Natural killer cell (primary cell): Measurements from ENCODE around the gene RBM20. TPM values are rescaled to one million over a fixed set of nuclear protein-coding genes. Genes with fewer than 3 reads are reported as not detected.

Experiments
- ATAC-seq, 3 donors: fragments of 150-1000 bp in 2 of 3; fragments of 200-7000 bp in 1 of 3; cut with Tn5 transposase; 1 replicate in 1 of 3; 2 replicates in 2 of 3; pipeline ENCODE4 v1.10.0; 2021; ENCODE audit warnings: mild to moderate bottlenecking in 2 of 3, moderate library complexity in 2 of 3
- DNase-seq, 2 donors: peaks; one replicate each; pipeline versions ENCODE4 v3.0.0 to v3.0.0-alpha.2; 2013 to 2021; ENCODE audit warnings: mixed read lengths in 1 of 2
- H3K27ac ChIP-seq: one replicate; pipeline ENCODE4 v1.5.1; 2013; ENCODE audit warnings: mild to moderate bottlenecking, low read length
- H3K27me3 ChIP-seq: one replicate; pipeline ENCODE4 v1.6.1; 2013; ENCODE audit warnings: low read length; ENCODE audit not compliant: control insufficient read depth, insufficient read depth
- H3K36me3 ChIP-seq: one replicate; pipeline ENCODE4 v1.6.1; 2013; ENCODE audit warnings: low read length; ENCODE audit not compliant: control insufficient read depth, insufficient read depth
- H3K4me1 ChIP-seq: one replicate; pipeline ENCODE4 v1.6.1; 2013; ENCODE audit warnings: low read length; ENCODE audit not compliant: control insufficient read depth, insufficient read depth
- H3K4me3 ChIP-seq: one replicate; pipeline ENCODE4 v1.5.1; 2013; ENCODE audit warnings: low read length
- H3K9me3 ChIP-seq: one replicate; pipeline ENCODE4 v1.6.1; 2013; ENCODE audit warnings: low read length; ENCODE audit not compliant: control insufficient read depth, insufficient read depth
- H3K27ac Mint-ChIP-seq, 2 donors: one replicate each; pipeline ENCODE4 v1.8.0; 2022; ENCODE audit warnings: mild to moderate bottlenecking in 2 of 2, mixed read lengths in 2 of 2, moderate library complexity in 1 of 2
- H3K27me3 Mint-ChIP-seq, 2 donors: one replicate each; pipeline ENCODE4 v1.8.0; 2022; ENCODE audit warnings: low read depth in 2 of 2, mixed read lengths in 2 of 2
- H3K36me3 Mint-ChIP-seq: one replicate; pipeline ENCODE4 v1.8.0; 2022; ENCODE audit warnings: mixed read lengths
- H3K4me1 Mint-ChIP-seq, 2 donors: one replicate each; pipeline ENCODE4 v1.8.0; 2022; ENCODE audit warnings: mixed read lengths in 2 of 2
- H3K4me3 Mint-ChIP-seq: one replicate; pipeline ENCODE4 v1.8.0; 2022; ENCODE audit warnings: mild to moderate bottlenecking, moderate library complexity, mixed read lengths
- H3K9me3 Mint-ChIP-seq, 2 donors: one replicate each; pipeline ENCODE4 v1.8.0; 2022; ENCODE audit warnings: mixed read lengths in 2 of 2
- CTCF ChIP-seq: fragments of 200-600 bp; IDR thresholded peaks from one replicate; pipeline ENCODE4 v1.8.0; 2022; ENCODE audit warnings: antibody characterized with exemption
- WGBS: methylation state at CpG from one replicate; pipeline ENCODE4 v1.1.7; 2013; ENCODE audit warnings: missing lambda C conversion rate; ENCODE audit not compliant: insufficient coverage; 5-methylcytosine and 5-hydroxymethylcytosine counted together
- intact Hi-C: fragments of 100-400 bp; cut with micrococcal nuclease; formaldehyde crosslinking; loops from one replicate; pipeline ENCODE4 v1.14.2; 2022
- total RNA-seq, 4 donors: library from RNA; stranded (reverse); fragments of 120-200 nt in 1 of 4; gene quantifications; one replicate each; pipeline versions ENCODE4 v1.2.3 to v1.2.4, GENCODE V29; 2013 to 2022

The RBM20 gene
- total RNA-seq, 3 donors from 2014 or later (not counting 1 experiment from before 2014, with no cell fraction given), result 0.35 TPM; not detected in 2

GRCh38 chr10:110808615-110809014 lies 164.5 kb downstream of the RBM20 start:
- H3K27ac ChIP-seq, result no peak overlapping the region
- H3K36me3 ChIP-seq, result no peaks in the 10 kb centered on the region
- 78% methylated on average over 4 of the region's 5 CpGs for WGBS
- no peaks in the 10 kb centered on the region for H3K9me3 ChIP-seq
- H3K36me3 Mint-ChIP-seq, result no peaks in the 10 kb centered on the region
- no peak overlapping the region for H3K4me3 ChIP-seq
- H3K27me3 ChIP-seq, result no peaks in the 10 kb centered on the region
- no peak for TF ChIP-seq CTCF
- H3K27me3 Mint-ChIP-seq, result peaks cover 0 to 5% of the 10 kb centered on the region in 2 donors
- intact Hi-C loops, result no loop called here
- H3K4me1 ChIP-seq, result peaks cover 10% of the 10 kb centered on the region
- no peak for ATAC-seq
- H3K9me3 Mint-ChIP-seq, result no peaks in the 10 kb centered on the region
- H3K27ac Mint-ChIP-seq, result no peak overlapping the region
- no peak for DNase-seq
- peaks cover 9 to 10% of the 10 kb centered on the region in 2 donors for H3K4me1 Mint-ChIP-seq
- H3K4me3 Mint-ChIP-seq, result no peak overlapping the region

DNA sequence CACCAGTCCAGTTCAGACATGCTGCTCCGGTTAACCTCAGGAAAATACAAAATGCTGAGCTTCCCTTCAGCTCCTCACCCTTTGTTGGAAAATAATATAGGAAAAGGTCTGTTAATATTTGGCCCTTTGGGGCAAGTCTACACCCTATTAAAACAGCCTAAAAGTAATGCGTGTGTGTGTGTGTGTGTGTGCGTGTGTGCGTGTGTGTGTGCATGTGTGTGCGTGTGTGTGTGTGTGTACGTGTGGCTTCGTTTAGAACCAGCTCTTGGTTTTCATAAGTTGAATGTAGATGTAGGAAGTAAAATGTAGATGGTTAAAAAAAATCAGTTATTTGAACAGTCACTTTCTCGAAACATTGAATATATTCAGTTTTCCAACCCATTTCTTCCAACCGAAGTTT lies 166.5 kb downstream of the RBM20 start:
- Mint-ChIP-seq H3K27ac (no peak overlapping the region), H3K9me3 (no peaks in the 10 kb centered on the region), H3K36me3 (no peaks in the 10 kb centered on the region), H3K4me3 (no peak overlapping the region), H3K4me1 (peaks cover 0 to 5% of the 10 kb centered on the region in 2 donors), H3K27me3 (no peaks in the 10 kb centered on the region)
- TF ChIP-seq CTCF, result no peak
- Histone ChIP-seq H3K36me3 (no peaks in the 10 kb centered on the region), H3K27ac (no peak overlapping the region), H3K27me3 (no peaks in the 10 kb centered on the region), H3K9me3 (no peaks in the 10 kb centered on the region), H3K4me3 (no peak overlapping the region), H3K4me1 (no peaks in the 10 kb centered on the region)
- 94% methylated on average over 8 of the region's 9 CpGs for WGBS
- DNase-seq (no peak), ATAC-seq (no peak)
- intact Hi-C loops, result no loop called here

DNA sequence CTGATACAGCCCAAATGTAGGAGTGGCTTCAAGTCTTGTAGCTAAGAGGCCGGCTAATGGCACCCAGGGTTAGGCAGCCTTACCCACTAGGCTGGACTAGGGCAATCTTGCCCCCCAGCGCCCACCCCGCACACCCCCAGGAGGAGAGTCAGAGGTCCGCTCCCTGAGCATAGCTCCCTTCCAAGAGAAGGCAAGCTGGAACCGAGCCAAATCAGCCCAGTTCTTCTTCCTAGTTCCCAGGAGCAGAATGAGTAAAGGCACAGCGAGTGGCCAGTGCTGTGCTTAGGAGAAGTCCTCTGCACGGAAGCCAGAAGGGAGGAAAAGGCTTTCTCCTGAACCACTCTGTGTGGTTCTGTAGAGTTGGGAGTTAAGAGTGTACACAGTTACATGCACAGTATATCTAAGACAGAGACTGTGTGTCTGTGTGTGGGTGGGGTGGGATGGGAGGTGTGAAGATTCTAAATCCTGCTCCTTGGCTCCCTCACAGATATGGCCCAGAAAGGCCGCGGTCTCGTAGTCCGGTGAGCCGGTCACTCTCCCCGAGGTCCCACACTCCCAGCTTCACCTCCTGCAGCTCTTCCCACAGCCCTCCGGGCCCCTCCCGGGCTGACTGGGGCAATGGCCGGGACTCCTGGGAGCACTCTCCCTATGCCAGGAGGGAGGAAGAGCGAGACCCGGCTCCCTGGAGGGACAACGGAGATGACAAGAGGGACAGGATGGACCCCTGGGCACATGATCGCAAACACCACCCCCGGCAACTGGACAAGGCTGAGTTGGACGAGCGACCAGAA lies 167.8 kb downstream of the RBM20 start:
- Mint-ChIP-seq H3K36me3 (no peaks in the 10 kb centered on the region), H3K9me3 (no peaks in the 10 kb centered on the region), H3K4me3 (no peak overlapping the region), H3K27ac (no peak overlapping the region), H3K27me3 (peaks cover 0 to 2% of the 10 kb centered on the region in 2 donors), H3K4me1 (peaks cover 6 to 18% of the 10 kb centered on the region in 2 donors)
- WGBS, result 96% methylated on average over 23 of the region's 23 CpGs
- DNase-seq (no peak), ATAC-seq (no peak)
- Histone ChIP-seq H3K27me3 (no peaks in the 10 kb centered on the region), H3K9me3 (no peaks in the 10 kb centered on the region), H3K4me3 (no peak overlapping the region), H3K27ac (no peak overlapping the region), H3K4me1 (peaks cover 9% of the 10 kb centered on the region), H3K36me3 (no peaks in the 10 kb centered on the region)
- intact Hi-C loops, result no loop called here
- no peak for TF ChIP-seq CTCF

DNA sequence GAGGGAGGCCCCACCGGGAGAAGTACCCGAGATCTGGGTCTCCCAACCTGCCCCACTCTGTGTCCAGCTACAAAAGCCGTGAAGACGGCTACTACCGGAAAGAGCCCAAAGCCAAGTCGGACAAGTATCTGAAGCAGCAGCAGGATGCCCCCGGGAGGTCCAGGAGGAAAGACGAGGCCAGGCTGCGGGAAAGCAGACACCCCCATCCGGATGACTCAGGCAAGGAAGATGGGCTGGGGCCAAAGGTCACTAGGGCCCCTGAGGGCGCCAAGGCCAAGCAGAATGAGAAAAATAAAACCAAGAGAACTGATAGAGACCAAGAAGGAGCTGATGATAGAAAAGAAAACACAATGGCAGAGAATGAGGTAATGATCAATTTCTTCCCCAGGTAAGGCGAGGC lies 168.4 kb downstream of the RBM20 start:
- no peak for TF ChIP-seq CTCF
- Mint-ChIP-seq H3K27me3 (peaks cover 0 to 2% of the 10 kb centered on the region in 2 donors), H3K4me1 (peaks cover 6 to 19% of the 10 kb centered on the region in 2 donors), H3K9me3 (no peaks in the 10 kb centered on the region), H3K36me3 (no peaks in the 10 kb centered on the region), H3K4me3 (no peak overlapping the region), H3K27ac (no peak overlapping the region)
- Histone ChIP-seq H3K27me3 (no peaks in the 10 kb centered on the region), H3K4me1 (peaks cover 9% of the 10 kb centered on the region), H3K4me3 (no peak overlapping the region), H3K27ac (no peak overlapping the region), H3K9me3 (no peaks in the 10 kb centered on the region), H3K36me3 (no peaks in the 10 kb centered on the region)
- intact Hi-C loops, result no loop called here
- DNase-seq, result no peak
- WGBS, result 97% methylated on average over 12 of the region's 12 CpGs
- no peak for ATAC-seq
